Stimulated activated CD4-positive, alpha-beta T cell treated with anti-CD3 and anti-CD28 coated beads, Interleukin-1b, Interleukin-23, amount 100 ng/mL, for 1 hour (primary cell): Measurements from ENCODE around the gene NPSR1.
"Not testable (repeated sequence)": the region's sequence is repeated elsewhere in the genome, so short reads cannot be mapped to it uniquely, and the experiment has no call there.

Experiments
- DNase-seq, 2 donors: peaks; one replicate each; pipeline ENCODE4 v3.0.0-alpha.2; 2020; ENCODE audit warnings: low read depth in 2 of 2

NPSR1 gene

DNA sequence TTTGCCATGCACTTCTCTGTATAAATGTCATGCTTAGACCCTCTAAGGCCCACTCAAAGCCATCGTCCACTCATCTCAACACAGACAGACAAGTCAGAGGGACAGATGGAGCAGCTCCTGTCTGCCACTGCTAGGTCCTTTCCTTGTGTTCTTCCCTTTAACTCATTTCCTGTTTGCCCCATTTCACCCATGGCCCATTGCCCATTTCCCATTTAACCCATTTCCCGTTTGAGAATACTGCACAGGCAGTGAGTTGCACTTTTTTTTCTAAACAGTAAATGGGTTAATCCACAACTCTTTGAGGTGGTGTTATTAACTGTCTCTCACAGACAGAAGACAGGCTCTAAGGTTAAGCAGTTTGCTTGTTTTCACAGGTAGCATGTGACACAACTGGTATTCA is 179.3 kb downstream of the NPSR1 start:
- no peak for DNase-seq

- DNase-seq = no peak
These were observed 179.8 kb downstream of the NPSR1 start for GRCh38 chr7:34837801-34838201.

GRCh38 chr7:34838329-34838728 is 180.3 kb downstream of the NPSR1 start:
- no peak for DNase-seq

GRCh38 chr7:34839645-34840044 is 181.6 kb downstream of the NPSR1 start:
- DNase-seq = no peak

DNA sequence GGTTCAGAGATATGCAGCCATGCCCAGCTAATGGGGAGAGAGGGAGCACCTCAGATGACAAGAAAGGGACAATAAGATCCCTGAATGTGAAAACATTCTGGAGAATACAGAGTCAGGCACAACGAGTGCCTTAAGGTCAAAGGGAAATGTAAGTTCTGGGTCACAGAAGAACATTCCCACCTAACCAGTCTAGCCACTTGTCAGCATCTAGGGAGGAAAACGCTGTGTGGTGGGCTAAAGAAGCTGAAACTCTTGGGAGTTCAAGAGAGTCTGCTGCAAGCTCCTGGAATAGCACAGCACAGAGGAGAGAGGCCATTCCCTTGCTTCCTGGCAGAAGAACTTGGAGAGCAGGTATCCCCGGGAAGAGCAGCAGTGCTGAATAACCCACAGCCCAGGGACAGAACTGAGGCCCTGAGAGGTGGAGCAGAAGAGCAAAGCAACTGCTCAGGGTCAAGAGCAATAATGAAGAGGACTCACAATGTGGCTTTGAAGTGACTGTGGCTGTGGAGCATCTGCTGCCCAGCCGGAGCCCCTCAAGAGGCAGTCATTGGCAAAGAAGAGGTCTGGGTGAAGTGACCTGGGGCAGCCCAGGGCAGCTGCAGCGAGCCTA is 182.3 kb downstream of the NPSR1 start:
- no peak for DNase-seq

DNA sequence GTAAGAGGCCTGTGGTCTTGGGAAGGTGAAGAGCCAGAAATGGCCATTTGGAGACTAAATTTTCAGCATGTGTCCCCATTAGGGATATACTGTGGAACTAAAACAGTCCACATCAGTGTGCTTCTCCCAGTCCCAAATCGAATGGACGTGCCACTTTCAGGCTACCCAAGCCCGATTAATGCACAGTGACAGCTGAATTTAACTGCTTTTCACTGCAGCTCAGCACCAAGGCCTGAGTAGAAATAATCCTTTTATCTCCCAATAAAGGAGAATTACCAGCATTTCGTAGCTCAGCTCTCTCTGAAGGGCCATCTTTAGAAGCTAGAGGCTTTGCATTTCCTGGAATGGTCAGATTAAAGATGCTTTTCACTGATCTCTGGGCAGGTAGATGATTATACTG is 183.3 kb downstream of the NPSR1 start:
- no peak for DNase-seq

DNA sequence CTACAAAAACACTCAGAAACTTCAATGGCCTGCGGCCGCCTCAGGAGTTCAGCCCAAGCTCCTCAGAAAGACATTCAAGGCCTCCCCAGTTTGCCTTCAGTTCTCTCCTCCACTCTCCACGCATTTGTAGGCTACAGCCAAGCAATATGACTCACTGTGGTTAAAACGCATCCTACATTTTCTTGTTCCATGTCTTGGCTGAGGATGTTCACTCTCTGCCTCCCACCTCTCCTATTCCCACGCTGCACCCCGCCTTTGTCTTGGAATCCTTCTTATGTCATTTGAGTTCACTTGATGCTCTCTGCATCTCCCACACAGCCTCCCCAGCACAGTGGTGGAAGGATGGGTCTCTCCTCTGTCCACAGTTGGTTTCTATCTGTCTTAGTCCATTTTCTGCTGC is 184.8 kb downstream of the NPSR1 start:
- DNase-seq = no peak

DNA sequence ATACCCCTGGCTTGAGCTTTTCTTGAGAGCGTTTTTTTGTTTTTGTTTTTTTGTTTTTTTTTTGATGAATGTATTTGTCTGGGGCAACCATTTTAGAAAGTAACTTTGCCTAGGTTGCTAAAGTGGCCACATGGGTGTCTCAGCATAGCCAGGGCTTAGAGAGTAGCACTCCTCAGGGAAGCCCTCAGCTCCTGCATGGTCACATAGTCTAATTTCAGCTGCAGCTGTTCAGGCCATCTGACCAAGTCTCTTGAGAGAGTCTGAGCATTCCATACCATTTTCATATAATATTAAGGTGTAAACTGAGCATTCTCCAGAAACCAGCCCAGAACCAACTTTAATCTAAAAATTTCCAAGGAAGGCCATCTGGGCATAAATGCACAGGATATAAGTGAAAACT is 186.4 kb downstream of the NPSR1 start:
- no peak for DNase-seq

DNA sequence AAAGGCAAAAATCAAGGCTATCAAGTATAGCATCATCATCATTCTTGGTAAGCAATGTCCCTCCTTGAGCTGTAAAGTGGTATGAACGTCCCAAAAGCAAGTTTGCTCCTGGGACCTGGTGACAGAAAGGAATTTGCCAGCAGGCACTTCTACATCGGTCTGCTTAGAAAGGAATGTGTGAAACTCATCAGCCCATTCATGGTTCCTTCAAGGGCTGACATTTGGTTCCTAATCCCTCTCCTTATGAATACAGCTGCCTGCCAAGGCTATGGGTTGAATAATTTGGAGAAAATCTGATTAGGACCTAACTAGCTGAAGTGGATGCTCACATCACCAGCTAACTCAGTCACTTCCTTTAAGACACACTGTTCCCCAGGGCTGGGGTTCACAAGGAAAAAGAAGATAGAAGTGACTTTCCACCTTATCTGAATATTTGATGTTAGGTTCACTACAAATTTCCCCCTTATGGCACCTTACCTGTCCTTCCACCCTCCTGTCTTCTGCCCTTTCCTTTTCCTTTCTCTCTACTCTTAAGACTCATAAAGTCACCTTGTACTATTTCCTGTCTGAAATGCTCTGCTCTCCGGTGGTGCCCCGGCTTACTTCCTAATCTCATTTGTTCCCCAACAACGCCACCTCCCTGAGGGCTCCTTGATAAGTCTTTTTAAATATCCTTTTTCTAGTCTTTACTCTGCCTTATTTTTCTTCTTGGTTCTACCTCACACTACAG is 187.1 kb downstream of the NPSR1 start:
- DNase-seq = no peak

DNA sequence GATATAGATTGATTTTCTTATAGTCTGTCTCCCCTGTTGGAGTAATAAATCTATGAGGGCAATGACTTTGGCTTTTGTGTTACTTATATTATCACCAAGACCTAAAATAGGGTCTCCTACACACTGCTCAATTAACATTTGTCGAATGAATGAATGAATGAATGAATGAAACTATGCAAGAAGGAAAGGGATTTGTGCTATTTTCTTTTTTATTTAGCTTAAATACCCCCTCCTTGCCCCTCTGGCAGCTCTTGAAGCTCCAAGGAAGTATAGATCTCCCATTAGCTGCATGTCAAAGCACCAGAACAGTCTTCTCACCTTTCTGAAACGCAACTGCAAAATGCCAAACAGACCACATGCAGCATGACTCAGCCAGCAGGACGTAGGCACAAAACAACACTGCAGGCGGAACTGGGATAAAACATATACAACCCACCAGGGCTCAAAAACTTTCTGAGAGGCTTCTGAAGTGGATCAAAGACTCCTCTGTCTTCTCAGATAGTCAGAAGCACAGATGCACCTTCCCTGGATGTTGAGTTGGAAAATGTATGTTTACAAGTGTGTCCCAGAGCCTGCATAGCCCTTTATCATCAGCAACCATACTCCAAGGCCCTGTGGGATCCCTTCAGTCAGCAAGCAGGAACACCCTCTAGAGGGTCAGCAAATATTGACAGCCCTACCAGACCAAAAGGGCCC is 187.8 kb downstream of the NPSR1 start:
- no peak for DNase-seq

GRCh38 chr7:34846976-34847375 is 189.0 kb downstream of the NPSR1 start:
- DNase-seq = no peak

DNA sequence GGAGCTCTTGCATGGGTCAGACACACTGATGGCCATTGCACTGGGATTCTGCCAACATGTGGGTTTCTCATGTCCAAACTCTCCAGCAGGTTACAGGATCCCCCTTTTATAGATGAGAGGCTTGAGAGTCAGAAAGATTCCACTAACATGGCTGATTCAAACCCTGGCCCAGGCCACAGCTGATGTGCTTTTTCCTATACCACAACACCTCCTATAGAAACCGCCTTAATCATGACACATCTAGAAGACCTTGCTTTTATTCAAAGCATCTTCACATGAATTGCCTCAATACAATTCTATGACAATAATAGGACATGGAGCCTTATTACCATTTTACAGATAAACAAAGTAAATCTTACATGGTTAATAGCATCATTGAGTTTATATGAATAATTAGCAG is 190.7 kb downstream of the NPSR1 start:
- no peak for DNase-seq

DNA sequence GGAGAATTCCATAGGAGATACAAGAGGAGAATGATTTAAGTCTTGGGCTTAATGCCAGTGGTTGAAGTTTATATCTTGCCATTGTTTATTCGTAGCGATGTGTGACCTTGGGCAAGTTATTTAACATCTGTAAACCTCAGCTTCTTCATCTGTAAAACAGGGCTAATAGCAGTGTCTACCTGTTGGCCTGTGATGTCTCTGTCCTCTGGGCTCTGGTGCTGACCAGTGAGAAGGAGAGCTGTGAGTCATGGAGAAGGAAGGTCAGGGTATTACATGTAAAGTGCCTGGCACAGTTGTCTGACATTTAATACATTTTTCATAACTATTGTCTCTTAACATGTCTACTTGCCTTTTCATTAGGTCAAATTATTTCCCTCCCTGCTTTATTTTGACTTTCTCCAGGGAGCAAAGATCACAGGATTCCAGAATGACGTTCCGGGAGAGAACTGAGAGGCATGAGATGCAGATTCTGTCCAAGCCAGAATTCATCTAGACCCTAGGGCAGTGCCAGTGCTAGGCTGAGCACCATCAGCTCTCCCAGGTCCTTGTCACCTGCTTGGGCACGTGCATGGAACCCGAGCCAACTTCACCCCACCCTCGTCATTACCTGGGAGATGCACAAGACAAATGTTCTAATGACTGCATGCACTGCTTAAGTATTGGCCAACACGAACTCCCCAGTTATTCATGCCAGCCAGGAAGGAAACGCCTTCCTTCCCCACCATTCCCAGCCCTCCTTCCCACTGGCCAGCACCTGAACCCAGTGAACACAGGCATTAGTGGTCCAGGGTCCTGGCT is 191.3 kb downstream of the NPSR1 start:
- no peak for DNase-seq

- no peak for DNase-seq
These were observed 192.0 kb downstream of the NPSR1 start for GRCh38 chr7:34849986-34850385.

- DNase-seq = no peak
These were observed 192.7 kb downstream of the NPSR1 start for GRCh38 chr7:34850681-34851080.

DNA sequence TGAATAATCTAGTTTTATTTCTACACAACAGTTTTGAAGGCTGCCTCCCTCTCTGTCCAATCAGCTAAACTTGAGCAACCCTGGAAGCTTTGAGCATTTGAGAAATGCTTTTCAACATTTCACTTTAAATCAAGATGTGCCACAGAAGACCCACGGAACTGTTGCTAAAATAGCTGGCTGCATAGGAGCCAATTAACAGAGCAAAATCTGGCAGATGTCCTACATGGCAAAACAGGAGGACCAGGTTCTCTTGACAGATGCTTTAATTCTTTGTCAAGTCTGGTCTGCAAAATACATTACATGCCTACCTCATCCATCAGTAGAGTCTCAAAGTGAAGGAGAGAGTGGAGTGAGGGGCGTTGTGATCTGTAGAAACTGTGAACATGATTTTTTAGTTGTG is 193.4 kb downstream of the NPSR1 start:
- DNase-seq = no peak

DNA sequence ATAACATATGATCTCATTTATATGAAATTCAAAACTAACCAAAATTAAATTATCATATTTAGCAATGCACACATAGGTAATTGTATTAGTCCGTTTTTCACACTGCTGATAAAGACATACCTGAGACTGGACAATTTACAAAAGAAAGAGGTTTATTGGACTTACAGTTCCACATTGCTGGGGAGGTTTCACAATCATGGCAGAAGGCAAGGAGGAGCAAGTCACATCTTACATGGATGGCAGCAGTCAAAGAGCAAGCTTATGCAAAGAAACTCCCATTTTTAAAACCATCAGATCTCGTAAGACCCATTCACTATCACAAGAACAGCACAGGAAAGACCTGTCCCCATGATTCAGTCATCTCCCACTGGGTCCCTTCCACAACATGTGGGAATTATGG is 200.4 kb downstream of the NPSR1 start:
- not testable (repeated sequence) for DNase-seq

GRCh38 chr7:34859281-34859680 is 201.3 kb downstream of the NPSR1 start:
- not testable (repeated sequence) for DNase-seq

DNA sequence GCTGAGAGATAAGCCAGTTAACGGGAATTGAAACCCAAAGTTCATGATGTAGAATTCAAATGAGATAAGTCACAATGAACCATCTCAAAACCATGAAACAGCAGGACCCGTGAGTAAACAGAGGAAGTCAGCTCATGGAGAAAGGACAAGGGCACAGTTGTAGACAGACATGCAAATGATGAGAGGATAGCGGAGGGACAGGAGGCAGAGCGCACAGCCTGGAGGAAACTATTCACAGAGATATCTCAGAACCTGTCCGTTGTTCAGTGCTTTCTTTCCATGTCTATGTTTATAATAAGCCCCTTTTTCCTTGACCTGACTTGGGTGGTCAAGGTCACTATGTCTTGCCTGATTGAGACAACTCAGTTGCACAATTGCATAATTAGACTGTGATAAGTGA is 208.2 kb downstream of the NPSR1 start:
- DNase-seq = not testable (repeated sequence)

DNA sequence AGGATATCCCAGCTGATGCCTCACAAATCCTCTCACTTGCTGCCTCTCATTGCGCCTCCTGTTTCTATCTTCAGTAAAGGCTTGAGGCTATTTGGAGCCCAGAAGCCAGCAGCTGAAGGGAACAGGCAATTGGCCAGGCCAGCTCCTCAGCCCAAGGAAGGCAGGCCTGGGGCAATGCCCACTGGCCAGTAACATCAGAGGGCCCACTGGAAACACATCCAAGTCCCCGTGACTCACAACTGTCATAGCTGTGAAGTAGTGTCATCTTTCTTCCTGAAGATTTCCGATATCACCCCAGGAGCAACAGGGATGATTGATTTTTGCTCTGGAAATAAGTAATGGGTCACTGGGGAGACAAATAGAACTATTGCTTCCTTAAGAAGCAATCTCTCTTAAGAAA is 209.3 kb downstream of the NPSR1 start:
- DNase-seq = not testable (repeated sequence)

DNA sequence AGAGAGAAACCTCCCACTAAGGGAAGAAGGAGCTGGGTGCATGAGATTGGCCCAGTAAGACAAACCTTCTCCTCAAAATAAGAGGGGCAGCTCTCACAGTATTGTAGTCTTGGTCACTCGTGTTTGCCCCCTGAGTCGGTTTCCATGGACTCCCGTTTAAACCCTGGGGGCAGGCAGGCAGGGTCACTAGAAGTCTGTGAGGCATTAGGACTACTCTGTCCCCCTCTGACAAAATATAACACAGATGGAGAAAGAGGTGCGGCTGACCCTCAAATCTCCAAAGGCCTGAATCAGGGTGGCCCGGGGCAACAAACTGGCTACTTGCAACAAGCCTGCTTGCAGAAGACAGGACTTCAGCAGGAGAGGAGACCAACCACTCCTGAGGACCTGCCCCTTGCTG is 210.6 kb downstream of the NPSR1 start:
- not testable (repeated sequence) for DNase-seq

DNA sequence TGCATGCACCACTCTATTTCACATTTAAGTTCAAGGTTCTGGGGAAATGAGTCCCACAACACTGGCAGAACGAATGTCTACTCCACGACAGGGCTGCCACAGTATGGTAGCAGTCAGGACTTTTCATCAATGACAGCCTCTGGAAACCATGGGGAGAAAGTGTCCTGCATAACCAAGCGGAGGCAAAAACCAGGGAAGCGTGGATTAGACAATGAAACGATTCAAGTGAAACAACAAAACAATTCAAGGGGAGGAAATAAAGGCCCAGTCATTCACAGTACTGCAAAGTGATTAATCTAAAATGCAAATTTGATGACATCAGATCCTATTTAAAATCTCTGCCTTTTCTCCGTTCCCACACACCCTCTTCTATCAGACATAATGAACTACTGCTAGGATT is 211.0 kb downstream of the NPSR1 start:
- DNase-seq = no peak
